GM23338 (cell line): Measurements from ENCODE around the gene CBR1. TPM values are rescaled to one million over a fixed set of nuclear protein-coding genes. Genes with fewer than 3 reads are reported as not detected.

Experiments
- ATAC-seq: fragments of 200-7000 bp; cut with Tn5 transposase; 3 replicates; pipeline ENCODE4 v1.9.1; 2020
- DNase-seq: peaks from one replicate; pipeline ENCODE4 v3.0.0-alpha.2; 2015; ENCODE audit warnings: low spot score
- H2AFZ ChIP-seq: fragments of 200-600 bp; sonication (generic); 2 replicates; pipeline ENCODE4 v1.8.0; 2016; ENCODE audit warnings: antibody characterized with exemption, mild to moderate bottlenecking, moderate library complexity
- H3F3A ChIP-seq: fragments of 200-600 bp; sonication (generic); replicated peaks from 2 replicates; pipeline ENCODE4 v1.8.0; 2017; ENCODE audit warnings: antibody characterized with exemption, mixed run types, low read depth
- H3K27ac ChIP-seq: fragments of 200-600 bp; sonication (generic); 2 replicates; pipeline ENCODE4 v1.6.1; 2016; ENCODE audit warnings: low read depth
- H3K27me3 ChIP-seq: fragments of 200-600 bp; sonication (generic); 2 replicates; pipeline ENCODE4 v1.8.0; 2016; ENCODE audit warnings: mild to moderate bottlenecking, mixed run types, moderate library complexity; ENCODE audit not compliant: insufficient read depth
- H3K36me3 ChIP-seq: fragments of 200-600 bp; sonication (generic); 2 replicates; pipeline ENCODE4 v1.8.0; 2016; ENCODE audit warnings: mild to moderate bottlenecking; ENCODE audit not compliant: insufficient read depth
- H3K4me1 ChIP-seq: fragments of 200-600 bp; sonication (generic); 2 replicates; pipeline ENCODE4 v1.8.0; 2016; ENCODE audit warnings: mild to moderate bottlenecking, moderate library complexity; ENCODE audit not compliant: insufficient read depth
- H3K4me2 ChIP-seq: fragments of 200-600 bp; sonication (generic); 2 replicates; pipeline ENCODE4 v1.7.1; 2017; ENCODE audit warnings: mixed run types
- H3K4me3 ChIP-seq: fragments of 200-600 bp; sonication (generic); 2 replicates; pipeline ENCODE4 v1.6.1; 2016; ENCODE audit warnings: mixed run types
- H3K79me2 ChIP-seq: fragments of 200-600 bp; sonication (generic); replicated peaks from 2 replicates; pipeline ENCODE4 v1.8.0; 2017; ENCODE audit warnings: mild to moderate bottlenecking; ENCODE audit not compliant: insufficient read depth
- H3K9me2 ChIP-seq: fragments of 200-600 bp; sonication (generic); 2 replicates; pipeline ENCODE4 v1.8.0; 2017; ENCODE audit not compliant: insufficient read depth
- H4K20me1 ChIP-seq: fragments of 200-600 bp; sonication (generic); replicated peaks from 2 replicates; pipeline ENCODE4 v1.8.0; 2017; ENCODE audit warnings: mild to moderate bottlenecking; ENCODE audit not compliant: insufficient read depth
- H3K27ac Mint-ChIP-seq: 2 replicates; pipeline ENCODE4 v1.8.0; 2020; ENCODE audit warnings: inconsistent platforms, mild to moderate bottlenecking, moderate library complexity, mixed read lengths
- H3K27me3 Mint-ChIP-seq: 3 replicates; pipeline ENCODE4 v1.8.0; 2022; ENCODE audit warnings: low read depth, mild to moderate bottlenecking, moderate library complexity, mixed read lengths, inconsistent platforms; ENCODE audit not compliant: insufficient read depth, poor library complexity
- H3K36me3 Mint-ChIP-seq: 3 replicates; pipeline ENCODE4 v1.8.0; 2021; ENCODE audit warnings: low read depth, mild to moderate bottlenecking, inconsistent platforms, moderate library complexity, mixed read lengths
- H3K4me1 Mint-ChIP-seq: 3 replicates; pipeline ENCODE4 v1.8.0; 2020; ENCODE audit warnings: mild to moderate bottlenecking, inconsistent platforms, mixed read lengths
- H3K4me3 Mint-ChIP-seq: 3 replicates; pipeline ENCODE4 v1.8.0; 2021; ENCODE audit warnings: moderate library complexity, mild to moderate bottlenecking, inconsistent platforms, mixed read lengths
- H3K9me3 Mint-ChIP-seq: 3 replicates; pipeline ENCODE4 v1.8.0; 2020; ENCODE audit warnings: moderate library complexity, mild to moderate bottlenecking, inconsistent platforms, mixed read lengths
- CREB1 ChIP-seq: fragments of 250-450 bp; sonication (Bioruptor Pico); IDR thresholded peaks from 2 replicates; pipeline ENCODE4 v1.5.0; 2020; ENCODE audit warnings: low read depth, mild to moderate bottlenecking, moderate library complexity
- NANOG ChIP-seq: IDR thresholded peaks from 2 replicates; pipeline ENCODE4 v1.6.1; 2016; ENCODE audit warnings: antibody characterized with exemption, borderline replicate concordance
- ZNF462 ChIP-seq: fragments of 250-450 bp; sonication (Bioruptor Pico); IDR thresholded peaks from 2 replicates; pipeline ENCODE4 v1.5.0; 2020; ENCODE audit warnings: mild to moderate bottlenecking, moderate library complexity
- polyA plus RNA-seq: library from polyadenylated mRNA; unstranded; fragments of >200 nt; fragmentation: Nextera tagmentation; extraction: Ambion mirVana; gene quantifications from 2 replicates; pipeline ENCODE4 v1.2.1, GENCODE V29; 2016
- total RNA-seq: library from RNA; depleted of rRNA; stranded (reverse); fragments of >200 nt; shearing (Covaris generic); gene quantifications from 2 replicates; pipeline ENCODE4 v1.2.3, GENCODE V29; 2014
- TF ChIP-seq, protein P1 (sequence below), 2 experiments: fragments of 200-600 bp in 1 of 2; sonication (generic) in 1 of 2; conservative IDR thresholded peaks; 2 replicates each; pipeline versions ENCODE4 v1.5.1 to v1.6.1; 2016 to 2017; ENCODE audit warnings: antibody characterized with exemption in 2 of 2, low read depth in 2 of 2, mild to moderate bottlenecking in 2 of 2, moderate library complexity in 1 of 2

CBR1 gene
- total and polyA plus RNA-seq, 2 experiments from 2014 or later, result 285 to 487 TPM

- H3F3A ChIP-seq, result peaks cover 22% of the 10 kb centered on the region
- H3K36me3 ChIP-seq, result peaks cover 64% of the 10 kb centered on the region
- no peaks in the 10 kb centered on the region for H3K9me3 Mint-ChIP-seq
- H3K4me1 Mint-ChIP-seq, result peaks cover 13% of the 10 kb centered on the region
- H4K20me1 ChIP-seq, result peaks cover 4% of the 10 kb centered on the region; the same call in 1 of the 2 replicates
- H3K27me3 ChIP-seq, result no peaks in the 10 kb centered on the region
- DNase-seq, result no peak
- no peak overlapping the region for H3K4me3 ChIP-seq
- H3K4me3 Mint-ChIP-seq, result no peak overlapping the region
- peaks cover 18% of the 10 kb centered on the region for H3K79me2 ChIP-seq
- H3K4me2 ChIP-seq, result no peak overlapping the region
- no peak overlapping the region for H2AFZ ChIP-seq
- H3K27me3 Mint-ChIP-seq, result peaks cover 3% of the 10 kb centered on the region
- no peak for ATAC-seq
- H3K27ac ChIP-seq, result peak overlapping the region; percentile 51; the same call in 1 of the 2 replicates
- H3K4me1 ChIP-seq, result peaks cover 2% of the 10 kb centered on the region; the same call in 1 of the 2 replicates
- H3K27ac Mint-ChIP-seq, result peak overlapping the region; percentile 17; the same call in 1 of the 2 replicates
- H3K36me3 Mint-ChIP-seq, result peaks cover 84% of the 10 kb centered on the region
- no peak for TF ChIP-seq ZNF462
- TF ChIP-seq, protein P1, sequence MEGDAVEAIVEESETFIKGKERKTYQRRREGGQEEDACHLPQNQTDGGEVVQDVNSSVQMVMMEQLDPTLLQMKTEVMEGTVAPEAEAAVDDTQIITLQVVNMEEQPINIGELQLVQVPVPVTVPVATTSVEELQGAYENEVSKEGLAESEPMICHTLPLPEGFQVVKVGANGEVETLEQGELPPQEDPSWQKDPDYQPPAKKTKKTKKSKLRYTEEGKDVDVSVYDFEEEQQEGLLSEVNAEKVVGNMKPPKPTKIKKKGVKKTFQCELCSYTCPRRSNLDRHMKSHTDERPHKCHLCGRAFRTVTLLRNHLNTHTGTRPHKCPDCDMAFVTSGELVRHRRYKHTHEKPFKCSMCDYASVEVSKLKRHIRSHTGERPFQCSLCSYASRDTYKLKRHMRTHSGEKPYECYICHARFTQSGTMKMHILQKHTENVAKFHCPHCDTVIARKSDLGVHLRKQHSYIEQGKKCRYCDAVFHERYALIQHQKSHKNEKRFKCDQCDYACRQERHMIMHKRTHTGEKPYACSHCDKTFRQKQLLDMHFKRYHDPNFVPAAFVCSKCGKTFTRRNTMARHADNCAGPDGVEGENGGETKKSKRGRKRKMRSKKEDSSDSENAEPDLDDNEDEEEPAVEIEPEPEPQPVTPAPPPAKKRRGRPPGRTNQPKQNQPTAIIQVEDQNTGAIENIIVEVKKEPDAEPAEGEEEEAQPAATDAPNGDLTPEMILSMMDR (conservative IDR thresholded peaks at IDR 0.05; ENCODE audit: low read depth in 2 of 2), result no peak
- no peak for TF ChIP-seq NANOG
- no peak for TF ChIP-seq CREB1 (CRISPR knock-in tag)
- no peaks in the 10 kb centered on the region for H3K9me2 ChIP-seq
Observed at GRCh38 chr21:36041910-36042309, 27.9 kb upstream of the CBR1 start.
